IMR-90 (cell line): Measurements from ENCODE around the gene TINCR. TPM values are rescaled to one million over a fixed set of nuclear protein-coding genes. Genes with fewer than 3 reads are reported as not detected.

ENCODE experiments used
- ATAC-seq: fragments of 200-7000 bp; cut with Tn5 transposase; 2 replicates; pipeline ENCODE4 v1.9.1; 2020; ENCODE audit warnings: low read depth, mild to moderate bottlenecking, moderate library complexity
- BruUV-seq: library from RNA; stranded (reverse); fragments of 400-500 nt; replicated peaks from 2 replicates; lab custom pipeline; 2021; lab: Mats Ljungman, UMichigan
- CTCF ChIA-PET: fragments of 300-600 bp; formaldehyde crosslinking; extraction: SDS; loops from one replicate; lab custom pipeline; 2021; ENCODE audit warnings: antibody characterized with exemption; lab: Yijun Ruan, JAX
- POLR2A ChIA-PET: fragments of 300-600 bp; sonication (Branson Sonifier 250); formaldehyde crosslinking; loops from one replicate; lab custom pipeline; 2022; ENCODE audit warnings: antibody characterized with exemption; ENCODE audit not compliant: unreplicated experiment; lab: Charles Lee
- DNase-seq: peaks from one replicate; pipeline ENCODE4 v3.0.0; 2013
- H2AFZ ChIP-seq: replicated peaks from 2 replicates; pipeline ENCODE3; 2013; ENCODE audit warnings: low read length, mild to moderate bottlenecking; ENCODE audit not compliant: poor library complexity
- H2AK5ac ChIP-seq: 2 replicates; pipeline ENCODE4 v1.6.1; 2013; ENCODE audit warnings: low read depth, low read length, inconsistent platforms
- H2AK9ac ChIP-seq: replicated peaks from 2 replicates; pipeline ENCODE3; 2013; ENCODE audit warnings: mild to moderate bottlenecking, low read depth, low read length, moderate library complexity; ENCODE audit not compliant: poor library complexity
- H2BK120ac ChIP-seq: 2 replicates; pipeline ENCODE4 v1.6.1; 2013; ENCODE audit warnings: low read depth, low read length, inconsistent platforms
- H2BK15ac ChIP-seq: 3 replicates; pipeline ENCODE4 v1.6.1; 2013; ENCODE audit warnings: low read depth, low read length, inconsistent platforms
- H2BK20ac ChIP-seq: 2 replicates; pipeline ENCODE4 v1.6.1; 2013; ENCODE audit warnings: low read depth, mild to moderate bottlenecking, inconsistent platforms, low read length, moderate library complexity
- H2BK5ac ChIP-seq: 2 replicates; pipeline ENCODE4 v1.6.1; 2013; ENCODE audit warnings: mild to moderate bottlenecking, low read depth, low read length, inconsistent platforms; ENCODE audit not compliant: poor library complexity, severe bottlenecking
- H3K14ac ChIP-seq: replicated peaks from 2 replicates; pipeline ENCODE4 v1.6.1; 2013; ENCODE audit warnings: low read depth, low read length, inconsistent platforms
- H3K18ac ChIP-seq: 2 replicates; pipeline ENCODE4 v1.6.1; 2013; ENCODE audit warnings: low read depth, low read length, control low read depth
- H3K23ac ChIP-seq: 2 replicates; pipeline ENCODE4 v1.6.1; 2013; ENCODE audit warnings: low read depth, low read length, inconsistent platforms
- H3K27ac ChIP-seq: 2 replicates; pipeline ENCODE4 v1.5.1; 2013; ENCODE audit warnings: mild to moderate bottlenecking, control low read depth, low read length; ENCODE audit not compliant: insufficient read depth
- H3K27me3 ChIP-seq: 2 replicates; pipeline ENCODE4 v1.6.1; 2013; ENCODE audit warnings: low read length; ENCODE audit not compliant: control insufficient read depth, insufficient read depth
- H3K36me3 ChIP-seq: 2 replicates; pipeline ENCODE4 v1.6.1; 2013; ENCODE audit warnings: low read length, mixed read lengths; ENCODE audit not compliant: control insufficient read depth, insufficient read depth
- H3K4ac ChIP-seq: 2 replicates; pipeline ENCODE4 v1.6.1; 2013; ENCODE audit warnings: low read depth, low read length, inconsistent platforms
- H3K4me1 ChIP-seq: 2 replicates; pipeline ENCODE4 v1.6.1; 2013; ENCODE audit warnings: low read length, mixed read lengths; ENCODE audit not compliant: control insufficient read depth, insufficient read depth
- H3K4me2 ChIP-seq: 2 replicates; pipeline ENCODE4 v1.6.1; 2013; ENCODE audit warnings: low read depth, mild to moderate bottlenecking, control low read depth, low read length, moderate library complexity
- H3K4me3 ChIP-seq: 2 replicates; pipeline ENCODE4 v1.5.1; 2013; ENCODE audit warnings: low read depth, mild to moderate bottlenecking, control low read depth, low read length, moderate library complexity; ENCODE audit not compliant: insufficient read depth
- H3K56ac ChIP-seq: 2 replicates; pipeline ENCODE4 v1.6.1; 2013; ENCODE audit warnings: low read length, inconsistent platforms; ENCODE audit not compliant: insufficient read depth; ENCODE audit errors: extremely low read depth
- H3K79me1 ChIP-seq, 2 experiments: 2 replicates each; pipeline ENCODE4 v1.6.1; 2013; ENCODE audit warnings: low read length in 2 of 2, inconsistent platforms in 1 of 2, low read depth in 1 of 2
- H3K9ac ChIP-seq: 2 replicates; pipeline ENCODE4 v1.6.1; 2013; ENCODE audit warnings: low read depth, low read length, control low read depth
- H3K9me1 ChIP-seq: 2 replicates; pipeline ENCODE4 v1.6.1; 2013; ENCODE audit warnings: low read length, inconsistent platforms; ENCODE audit not compliant: insufficient read depth
- H3K9me3 ChIP-seq: 2 replicates; pipeline ENCODE4 v1.6.1; 2013; ENCODE audit warnings: low read length; ENCODE audit not compliant: control insufficient read depth, insufficient read depth
- H4K20me1 ChIP-seq: 2 replicates; pipeline ENCODE4 v1.6.1; 2013; ENCODE audit warnings: low read length, inconsistent platforms; ENCODE audit not compliant: insufficient read depth
- H4K5ac ChIP-seq: 2 replicates; pipeline ENCODE4 v1.6.1; 2013; ENCODE audit warnings: mild to moderate bottlenecking, low read depth, low read length, control low read depth
- H4K8ac ChIP-seq, 2 experiments: 2 replicates each; pipeline ENCODE4 v1.6.1; 2013; ENCODE audit warnings: low read depth in 2 of 2, low read length in 2 of 2, control low read depth in 1 of 2, inconsistent platforms in 1 of 2
- H4K91ac ChIP-seq: 2 replicates; pipeline ENCODE4 v1.6.1; 2013; ENCODE audit warnings: low read depth, low read length, inconsistent platforms; ENCODE audit not compliant: insufficient read depth
- BHLHE40 ChIP-seq: fragments of 150-350 bp; IDR thresholded peaks from 2 replicates; pipeline ENCODE4 v1.6.1; 2016; ENCODE audit warnings: mild to moderate bottlenecking, low read depth, low read length
- CEBPB ChIP-seq: IDR thresholded peaks from 2 replicates; pipeline ENCODE4 v1.6.1; 2012; ENCODE audit warnings: low read depth, low read length, improper control_type of control experiment
- CHD1 ChIP-seq: IDR thresholded peaks from 2 replicates; pipeline ENCODE4 v1.6.1; 2012; ENCODE audit warnings: low read depth, low read length, improper control_type of control experiment
- FOS ChIP-seq: fragments of 150-350 bp; IDR thresholded peaks from 2 replicates; pipeline ENCODE4 v1.6.1; 2016; ENCODE audit warnings: low read depth, low read length
- MAFK ChIP-seq: IDR thresholded peaks from 2 replicates; pipeline ENCODE4 v1.6.1; 2012; ENCODE audit warnings: low read depth, low read length, improper control_type of control experiment
- MAZ ChIP-seq: IDR thresholded peaks from 2 replicates; pipeline ENCODE4 v1.6.1; 2012; ENCODE audit warnings: low read depth, mild to moderate bottlenecking, low read length, improper control_type of control experiment, moderate library complexity, borderline replicate concordance
- MXI1 ChIP-seq: IDR thresholded peaks from 2 replicates; pipeline ENCODE4 v1.6.1; 2012; ENCODE audit warnings: low read depth, mild to moderate bottlenecking, low read length, moderate library complexity, borderline replicate concordance
- NFE2L2 ChIP-seq: fragments of 150-350 bp; IDR thresholded peaks from 2 replicates; pipeline ENCODE4 v1.6.1; 2016; ENCODE audit warnings: low read depth, mild to moderate bottlenecking, low read length
- RAD21 ChIP-seq: IDR thresholded peaks from 2 replicates; pipeline ENCODE4 v1.6.1; 2012; ENCODE audit warnings: low read length, improper control_type of control experiment
- RCOR1 ChIP-seq: IDR thresholded peaks from 2 replicates; pipeline ENCODE4 v1.6.1; 2012; ENCODE audit warnings: mild to moderate bottlenecking, low read length, improper control_type of control experiment; ENCODE audit not compliant: insufficient replicate concordance
- RFX5 ChIP-seq: IDR thresholded peaks from 2 replicates; pipeline ENCODE4 v1.8.0; 2012; ENCODE audit warnings: low read depth, mild to moderate bottlenecking, low read length, moderate library complexity
- SMC3 ChIP-seq: fragments of 150-350 bp; IDR thresholded peaks from 2 replicates; pipeline ENCODE4 v1.6.1; 2016; ENCODE audit warnings: low read depth, mild to moderate bottlenecking, antibody characterized with exemption, low read length, moderate library complexity
- WGBS, 2 experiments: methylation state at CpG; one replicate each; pipeline versions ENCODE4 v1.1.5 to v1.1.7; 2013; ENCODE audit warnings: missing lambda C conversion rate in 2 of 2; ENCODE audit not compliant: insufficient read length in 1 of 2; ENCODE audit errors: extremely low coverage in 2 of 2; 5-methylcytosine and 5-hydroxymethylcytosine counted together
- dilution Hi-C: fragments of 300-500 bp; cut with HindIII; formaldehyde crosslinking; loops from one replicate; pipeline ENCODE4 v1.14.3; 2018; ENCODE audit warnings: low sequenced_read_pairs; ENCODE audit not compliant: unreplicated experiment
- in situ Hi-C: fragments of 300-500 bp; cut with MboI; formaldehyde crosslinking; loops from 3 replicates; pipeline ENCODE4 v1.14.3; 2019; ENCODE audit warnings: low sequenced_read_pairs, inconsistent platforms, mixed read lengths
- intact Hi-C: fragments of 100-400 bp; cut with micrococcal nuclease; formaldehyde crosslinking; loops from 2 replicates; pipeline ENCODE4 v1.10.0; 2022
- polyA plus RNA-seq, 3 experiments: library from polyadenylated mRNA; depleted of rRNA; stranded (reverse); fragments of >200 nt; gene quantifications; 2 replicates each; pipeline ENCODE4 v1.2.3, GENCODE V29; 2012; ENCODE audit warnings: low replicate concordance in 1 of 3
- total RNA-seq: library from RNA; depleted of rRNA; stranded (reverse); fragments of >200 nt; gene quantifications from 2 replicates; pipeline ENCODE4 v1.2.3, GENCODE V29; 2012
- TF ChIP-seq, protein P1 (sequence below): conservative IDR thresholded peaks from 2 replicates; pipeline ENCODE4 v1.5.1; 2012; ENCODE audit warnings: mild to moderate bottlenecking, low read depth, low read length, improper control_type of control experiment
- TF ChIP-seq, protein P2 (sequence below): fragments of 150-350 bp; IDR thresholded peaks from 2 replicates; pipeline ENCODE4 v1.6.1; 2017; ENCODE audit warnings: mild to moderate bottlenecking, antibody characterized with exemption, low read length, low read depth
- TF ChIP-seq, protein P3 (sequence below): fragments of 150-350 bp; IDR thresholded peaks from 2 replicates; pipeline ENCODE4 v1.6.1; 2016; ENCODE audit warnings: low read depth, mild to moderate bottlenecking, low read length, moderate library complexity, borderline replicate concordance

The TINCR gene
- total and polyA plus RNA-seq, 2 of the 4 experiments (the other 2 are of a cell fraction), result 0.05 TPM; not detected in 1

- in situ Hi-C loops, result no loop called here
- H3K14ac ChIP-seq, result no peak overlapping the region
- no peak overlapping the region for H3K18ac ChIP-seq
- H2AK9ac ChIP-seq, result no peak overlapping the region
- H3K27me3 ChIP-seq, result no peaks in the 10 kb centered on the region
- no peak overlapping the region for H3K4me2 ChIP-seq
- no peak overlapping the region for H2BK5ac ChIP-seq
- H3K27ac ChIP-seq, result no peak overlapping the region
- no peaks in the 10 kb centered on the region for H3K9me3 ChIP-seq
- TF ChIP-seq, protein P1, sequence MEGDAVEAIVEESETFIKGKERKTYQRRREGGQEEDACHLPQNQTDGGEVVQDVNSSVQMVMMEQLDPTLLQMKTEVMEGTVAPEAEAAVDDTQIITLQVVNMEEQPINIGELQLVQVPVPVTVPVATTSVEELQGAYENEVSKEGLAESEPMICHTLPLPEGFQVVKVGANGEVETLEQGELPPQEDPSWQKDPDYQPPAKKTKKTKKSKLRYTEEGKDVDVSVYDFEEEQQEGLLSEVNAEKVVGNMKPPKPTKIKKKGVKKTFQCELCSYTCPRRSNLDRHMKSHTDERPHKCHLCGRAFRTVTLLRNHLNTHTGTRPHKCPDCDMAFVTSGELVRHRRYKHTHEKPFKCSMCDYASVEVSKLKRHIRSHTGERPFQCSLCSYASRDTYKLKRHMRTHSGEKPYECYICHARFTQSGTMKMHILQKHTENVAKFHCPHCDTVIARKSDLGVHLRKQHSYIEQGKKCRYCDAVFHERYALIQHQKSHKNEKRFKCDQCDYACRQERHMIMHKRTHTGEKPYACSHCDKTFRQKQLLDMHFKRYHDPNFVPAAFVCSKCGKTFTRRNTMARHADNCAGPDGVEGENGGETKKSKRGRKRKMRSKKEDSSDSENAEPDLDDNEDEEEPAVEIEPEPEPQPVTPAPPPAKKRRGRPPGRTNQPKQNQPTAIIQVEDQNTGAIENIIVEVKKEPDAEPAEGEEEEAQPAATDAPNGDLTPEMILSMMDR, result no peak
- TF ChIP-seq RFX5, result no peak
- no peak for TF ChIP-seq MAFK
- no peak for TF ChIP-seq SMC3
- TF ChIP-seq RAD21, result no peak
- TF ChIP-seq FOS, result no peak
- TF ChIP-seq CEBPB, result no peak
- no peak for TF ChIP-seq CHD1
- no peak for TF ChIP-seq MXI1
- TF ChIP-seq RCOR1, result no peak
- no peak for TF ChIP-seq BHLHE40
- no peak for TF ChIP-seq NFE2L2
- TF ChIP-seq MAZ, result no peak
- TF ChIP-seq, protein P2, sequence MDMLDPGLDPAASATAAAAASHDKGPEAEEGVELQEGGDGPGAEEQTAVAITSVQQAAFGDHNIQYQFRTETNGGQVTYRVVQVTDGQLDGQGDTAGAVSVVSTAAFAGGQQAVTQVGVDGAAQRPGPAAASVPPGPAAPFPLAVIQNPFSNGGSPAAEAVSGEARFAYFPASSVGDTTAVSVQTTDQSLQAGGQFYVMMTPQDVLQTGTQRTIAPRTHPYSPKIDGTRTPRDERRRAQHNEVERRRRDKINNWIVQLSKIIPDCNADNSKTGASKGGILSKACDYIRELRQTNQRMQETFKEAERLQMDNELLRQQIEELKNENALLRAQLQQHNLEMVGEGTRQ, result no peak
- TF ChIP-seq, protein P3, sequence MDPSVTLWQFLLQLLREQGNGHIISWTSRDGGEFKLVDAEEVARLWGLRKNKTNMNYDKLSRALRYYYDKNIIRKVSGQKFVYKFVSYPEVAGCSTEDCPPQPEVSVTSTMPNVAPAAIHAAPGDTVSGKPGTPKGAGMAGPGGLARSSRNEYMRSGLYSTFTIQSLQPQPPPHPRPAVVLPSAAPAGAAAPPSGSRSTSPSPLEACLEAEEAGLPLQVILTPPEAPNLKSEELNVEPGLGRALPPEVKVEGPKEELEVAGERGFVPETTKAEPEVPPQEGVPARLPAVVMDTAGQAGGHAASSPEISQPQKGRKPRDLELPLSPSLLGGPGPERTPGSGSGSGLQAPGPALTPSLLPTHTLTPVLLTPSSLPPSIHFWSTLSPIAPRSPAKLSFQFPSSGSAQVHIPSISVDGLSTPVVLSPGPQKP, result no peak
- no peaks in the 10 kb centered on the region for H3K9me1 ChIP-seq
- H2BK20ac ChIP-seq, result no peak overlapping the region
- H3K4me1 ChIP-seq, result no peaks in the 10 kb centered on the region
- no TSS peak for BruUV-seq
- dilution Hi-C loops, result no loop called here
- H3K36me3 ChIP-seq, result peaks cover 88% of the 10 kb centered on the region
- no peak overlapping the region for H2BK15ac ChIP-seq
- H4K20me1 ChIP-seq, result peaks cover 4% of the 10 kb centered on the region
- no peak overlapping the region for H2AFZ ChIP-seq
- H3K4me3 ChIP-seq, result no peak overlapping the region
- DNase-seq (no peak), ATAC-seq (no peak)
- H3K23ac ChIP-seq, result no peak overlapping the region
- H4K5ac ChIP-seq, result no peak overlapping the region
- no peak overlapping the region for H4K8ac ChIP-seq
- no peak overlapping the region for H2AK5ac ChIP-seq
- intact Hi-C loops, result no loop called here
- ChIA-PET POLR2A (no interaction called here), CTCF (no interaction called here)
- no peak overlapping the region for H2BK120ac ChIP-seq
- no peak overlapping the region for H3K9ac ChIP-seq
- no peak overlapping the region for H4K91ac ChIP-seq
- H3K79me1 ChIP-seq, result peaks cover 3 to 13% of the 10 kb centered on the region in 2 experiments; a peak in 2 of 4 replicates
- WGBS, 2 experiments, result 100% methylated on average over 4 of the region's 9 CpGs; no CpG with 5 or more reads in 1 of the 2 experiments
- no peak overlapping the region for H3K56ac ChIP-seq
- no peak overlapping the region for H3K4ac ChIP-seq
Measured at GRCh38 chr19:5590865-5591154, 23.1 kb upstream of the TINCR start.
